ENCODE data around the gene EGLN2. TPM values are rescaled to one million over a fixed set of nuclear protein-coding genes. Genes with fewer than 3 reads are reported as not detected.

The EGLN2 gene
- total and polyA plus RNA-seq, 9 of the 15 experiments (the other 6 are each of a cell fraction or from before 2014, with no cell fraction given), result 9.6 to 114 (median 71.0) TPM

- TF ChIP-seq ARID4B (CRISPR knock-in tag; IDR thresholded peaks at IDR 0.05) (peak; percentile 50; the same call in 1 of the 2 replicates), RB1 (IDR thresholded peaks at IDR 0.05; ENCODE audit: low read depth) (no peak), ZNF589 (CRISPR knock-in tag; IDR thresholded peaks at IDR 0.05; ENCODE audit: low read depth) (no peak), SUPT5H (IDR thresholded peaks at IDR 0.05) (0 out of 2 replicates have a peak, but pooled peaks have one; percentile 29), PTRF (tag; IDR thresholded peaks at IDR 0.05) (no peak), CBFA2T3 (IDR thresholded peaks at IDR 0.05) (peak; percentile 41; the same call in 1 of the 2 replicates)
- TF ChIP-seq, protein P1, sequence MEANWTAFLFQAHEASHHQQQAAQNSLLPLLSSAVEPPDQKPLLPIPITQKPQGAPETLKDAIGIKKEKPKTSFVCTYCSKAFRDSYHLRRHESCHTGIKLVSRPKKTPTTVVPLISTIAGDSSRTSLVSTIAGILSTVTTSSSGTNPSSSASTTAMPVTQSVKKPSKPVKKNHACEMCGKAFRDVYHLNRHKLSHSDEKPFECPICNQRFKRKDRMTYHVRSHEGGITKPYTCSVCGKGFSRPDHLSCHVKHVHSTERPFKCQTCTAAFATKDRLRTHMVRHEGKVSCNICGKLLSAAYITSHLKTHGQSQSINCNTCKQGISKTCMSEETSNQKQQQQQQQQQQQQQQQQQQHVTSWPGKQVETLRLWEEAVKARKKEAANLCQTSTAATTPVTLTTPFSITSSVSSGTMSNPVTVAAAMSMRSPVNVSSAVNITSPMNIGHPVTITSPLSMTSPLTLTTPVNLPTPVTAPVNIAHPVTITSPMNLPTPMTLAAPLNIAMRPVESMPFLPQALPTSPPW (CRISPR knock-in tag; IDR thresholded peaks at IDR 0.05), result no peak
Observed at GRCh38 chr19:40801426-40802299, 2.7 kb downstream of the EGLN2 start (continued).

Measured in K562 (cell line).